ENCODE results near the gene RASGRF2. TPM values are rescaled to one million over a fixed set of nuclear protein-coding genes. Genes with fewer than 3 reads are reported as not detected.

The RASGRF2 gene
- total and polyA plus RNA-seq, 2 of the 8 experiments (the other 6 are each of a cell fraction or from before 2014, with no cell fraction given) = 2.6 to 29.5 TPM

- TF ChIP-seq SP1 (IDR thresholded peaks at IDR 0.05; ENCODE audit: low read depth, low read length) (no peak), PHF8 (conservative IDR thresholded peaks at IDR 0.05; ENCODE audit: low read depth, low read length) (0 out of 2 replicates have a peak, but pooled peaks have one; percentile 36), RBBP5 (IDR thresholded peaks at IDR 0.05; ENCODE audit: borderline replicate concordance, low read depth, low read length) (0 out of 2 replicates have a peak, but pooled peaks have one; percentile 62), USF2 (IDR thresholded peaks at IDR 0.05; ENCODE audit: low read length) (peak; percentile 42; the same call in 1 of the 2 replicates), JUND (IDR thresholded peaks at IDR 0.05; ENCODE audit: low read length) (no peak)
Measured at GRCh38 chr5:80959768-80960442, at the start of gene RASGRF2 (continued).

Data from H1 (cell line).